Spleen (tissue), 11 donors: Measurements from ENCODE around the gene UBE2E2. TPM values are rescaled to one million over a fixed set of nuclear protein-coding genes. Genes with fewer than 3 reads are reported as not detected.

Experiments
- DNase-seq: peaks from one replicate; pipeline ENCODE4 v3.0.0-alpha.2; 2020
- H3K27ac ChIP-seq, 8 donors: fragments of 200-600 bp; sonication (generic) in 7 of 8; 1 replicate in 4 of 8; 2 replicates in 4 of 8; pipeline versions ENCODE4 v1.5.0 to v1.8.0; 2016 to 2021; ENCODE audit warnings: inconsistent platforms in 4 of 8, mild to moderate bottlenecking in 4 of 8, moderate library complexity in 1 of 8
- H3K27me3 ChIP-seq, 7 donors: fragments of 200-600 bp; sonication (generic) in 6 of 7; replicated peaks in 1 of 7; 1 replicate in 4 of 7; 2 replicates in 3 of 7; pipeline versions ENCODE4 v1.5.0 to v1.8.0; 2016 to 2021; ENCODE audit warnings: inconsistent platforms in 3 of 7, mild to moderate bottlenecking in 1 of 7
- H3K36me3 ChIP-seq, 6 donors: fragments of 200-600 bp; sonication (generic) in 5 of 6; 1 replicate in 4 of 6; 2 replicates in 2 of 6; pipeline versions ENCODE4 v1.5.0 to v1.8.0; 2016 to 2021; ENCODE audit warnings: inconsistent platforms in 2 of 6
- H3K4me1 ChIP-seq, 6 donors: fragments of 200-600 bp; sonication (generic) in 5 of 6; 1 replicate in 3 of 6; 2 replicates in 3 of 6; pipeline versions ENCODE4 v1.5.0 to v1.8.0; 2016 to 2021; ENCODE audit warnings: inconsistent platforms in 3 of 6
- H3K4me3 ChIP-seq, 8 donors: fragments of 200-600 bp; sonication (generic) in 7 of 8; 1 replicate in 4 of 8; 2 replicates in 4 of 8; pipeline versions ENCODE4 v1.5.0 to v1.8.0; 2016 to 2021; ENCODE audit warnings: inconsistent platforms in 4 of 8, mild to moderate bottlenecking in 4 of 8, moderate library complexity in 2 of 8
- H3K9me3 ChIP-seq, 8 donors: fragments of 200-600 bp; sonication (generic) in 7 of 8; 1 replicate in 4 of 8; 2 replicates in 4 of 8; pipeline versions ENCODE4 v1.5.0 to v1.8.0; 2016 to 2021; ENCODE audit warnings: inconsistent platforms in 4 of 8
- POLR2A ChIP-seq, 3 donors: fragments of 450-650 bp; IDR thresholded peaks; one replicate each; pipeline ENCODE4 v1.5.1; 2017; ENCODE audit warnings: antibody characterized with exemption in 3 of 3, mild to moderate bottlenecking in 1 of 3
- POLR2AphosphoS5 ChIP-seq, 3 donors: sonication (generic); formaldehyde crosslinking; IDR thresholded peaks; one replicate each; pipeline ENCODE4 v1.5.1; 2017; ENCODE audit warnings: antibody characterized with exemption in 3 of 3
- WGBS, 5 donors: extraction: QIAGEN DNeasy Blood & Tissue Kit in 3 of 5; methylation state at CpG; one replicate each; pipeline versions ENCODE4 v1.1.5 to v1.1.7; 2013 to 2018; 5-methylcytosine and 5-hydroxymethylcytosine counted together
- intact Hi-C: fragments of 100-400 bp; cut with DNase I; formaldehyde crosslinking; loops from one replicate; pipeline ENCODE4 v1.15.0; 2023; ENCODE audit warnings: low total_unique reads
- polyA plus RNA-seq, 3 donors: library from polyadenylated mRNA; stranded (reverse); fragments of 200-250 nt; gene quantifications; one replicate each; pipeline ENCODE4 v1.2.1, GENCODE V29; 2013
- total RNA-seq, 7 donors: library from RNA; depleted of rRNA in 3 of 7; stranded (reverse); fragments of >200 nt in 3 of 7; fragmentation: NEBNext Ultra II Directional in 4 of 7; extraction: Animal tissue kit (Norgen Biotek cat#: 25700) in 4 of 7; gene quantifications; one replicate each; pipeline versions ENCODE4 v1.1.0 to v1.2.1, GENCODE V29; 2016 to 2021
- TF ChIP-seq, protein P1 (sequence below), 11 experiments: fragments of 200-600 bp in 7 of 11; fragments of 450-650 bp in 4 of 11; sonication (generic) in 4 of 11; IDR thresholded peaks in 8 of 11; conservative IDR thresholded peaks in 3 of 11; 1 replicate in 7 of 11; 2 replicates in 4 of 11; pipeline versions ENCODE4 v1.4.0 to v1.8.0; 2016 to 2021; ENCODE audit warnings: antibody characterized with exemption in 11 of 11, inconsistent platforms in 4 of 11, mild to moderate bottlenecking in 1 of 11
- donor health status: healthy with polysubstance abuse.
- donor health status: DM: no; HTN: no; CAD: no; lungs with moderate emphysema.
- donor health status: DM: no; HTN: no; CAD: no.
- donor health status: Bipolar disorder and iron deficiency.
- donor health status: healthy.
- donor health status: DM: no; HTN: no; CAD: no.
- donor health status: DM: yes; HTN: yes; CAD: no.

The UBE2E2 gene
- total and polyA plus RNA-seq, 10 donors = 27.9 to 87.6 (median 41.2) TPM

DNA sequence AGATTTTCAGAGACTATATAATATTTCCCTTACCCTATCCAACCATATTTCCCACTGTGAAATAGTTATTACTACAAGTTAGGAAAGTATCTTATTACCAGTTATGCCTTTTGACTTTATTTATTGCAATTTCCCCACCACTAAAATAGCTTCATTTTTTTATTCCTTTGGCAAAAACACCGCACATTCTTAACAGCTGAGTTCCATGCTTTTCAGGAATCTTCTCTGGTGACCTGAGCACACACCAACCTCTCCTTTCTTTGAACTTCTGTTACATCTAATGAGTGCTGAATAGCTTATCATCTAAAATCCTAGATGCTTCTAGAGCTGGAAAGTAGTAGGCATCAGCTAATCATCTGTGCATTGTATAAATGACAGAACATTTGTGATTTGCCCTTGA is 99.1 kb downstream of the UBE2E2 start:
- Histone ChIP-seq H3K36me3 (no peaks in the 10 kb centered on the region), H3K4me3 (no peak overlapping the region), H3K4me1 (peaks cover 0 to 32% (median 6%) of the 10 kb centered on the region in 6 donors), H3K27ac (no peak overlapping the region), H3K27me3 (no peaks in the 10 kb centered on the region), H3K9me3 (no peaks in the 10 kb centered on the region)
- DNase-seq = no peak
- 87 to 100% (median 92%) methylated on average over 1 of the region's 1 CpG for WGBS, 5 donors
- intact Hi-C loops = no loop called here
- TF ChIP-seq, protein P1, sequence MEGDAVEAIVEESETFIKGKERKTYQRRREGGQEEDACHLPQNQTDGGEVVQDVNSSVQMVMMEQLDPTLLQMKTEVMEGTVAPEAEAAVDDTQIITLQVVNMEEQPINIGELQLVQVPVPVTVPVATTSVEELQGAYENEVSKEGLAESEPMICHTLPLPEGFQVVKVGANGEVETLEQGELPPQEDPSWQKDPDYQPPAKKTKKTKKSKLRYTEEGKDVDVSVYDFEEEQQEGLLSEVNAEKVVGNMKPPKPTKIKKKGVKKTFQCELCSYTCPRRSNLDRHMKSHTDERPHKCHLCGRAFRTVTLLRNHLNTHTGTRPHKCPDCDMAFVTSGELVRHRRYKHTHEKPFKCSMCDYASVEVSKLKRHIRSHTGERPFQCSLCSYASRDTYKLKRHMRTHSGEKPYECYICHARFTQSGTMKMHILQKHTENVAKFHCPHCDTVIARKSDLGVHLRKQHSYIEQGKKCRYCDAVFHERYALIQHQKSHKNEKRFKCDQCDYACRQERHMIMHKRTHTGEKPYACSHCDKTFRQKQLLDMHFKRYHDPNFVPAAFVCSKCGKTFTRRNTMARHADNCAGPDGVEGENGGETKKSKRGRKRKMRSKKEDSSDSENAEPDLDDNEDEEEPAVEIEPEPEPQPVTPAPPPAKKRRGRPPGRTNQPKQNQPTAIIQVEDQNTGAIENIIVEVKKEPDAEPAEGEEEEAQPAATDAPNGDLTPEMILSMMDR (IDR thresholded peaks at IDR 0.05 in 8 of 11, conservative IDR thresholded peaks at IDR 0.05 in 3 of 11) = no peak
- TF ChIP-seq POLR2A (IDR thresholded peaks at IDR 0.05) (no peak), POLR2AphosphoS5 (IDR thresholded peaks at IDR 0.05) (no peak)

DNA sequence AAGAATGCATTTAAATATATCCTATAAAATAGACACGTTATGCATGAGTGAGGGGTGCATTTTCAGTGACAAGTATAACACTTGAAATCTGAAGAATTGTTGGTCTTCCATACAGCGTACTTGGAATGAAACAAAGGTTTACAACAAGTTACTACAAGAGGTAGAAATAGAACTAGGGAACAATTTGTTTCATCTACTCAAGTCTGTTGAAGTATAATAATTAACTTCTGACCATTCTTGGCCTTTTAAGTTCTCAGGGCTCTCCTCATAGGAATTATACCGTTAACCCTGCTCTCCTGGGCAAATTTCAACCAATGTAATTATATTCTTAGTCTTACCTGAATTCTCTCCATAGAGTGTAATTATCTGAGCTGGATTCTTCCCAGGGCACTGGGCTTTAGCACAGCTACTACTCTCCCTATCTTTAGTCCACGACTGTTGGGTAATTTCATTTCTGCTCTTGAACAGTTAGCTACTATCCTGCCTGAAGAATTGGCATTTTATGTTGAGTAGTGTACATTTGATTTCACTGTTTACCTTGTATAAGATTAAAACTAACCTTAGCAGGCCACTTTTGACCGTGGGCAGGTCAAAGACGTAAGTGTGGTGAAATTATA is 100.6 kb downstream of the UBE2E2 start:
- WGBS, 5 donors = 81 to 92% (median 88%) methylated on average over 6 of the region's 6 CpGs
- H3K9me3 ChIP-seq = no peaks in the 10 kb centered on the region
- intact Hi-C loops = no loop called here

DNA sequence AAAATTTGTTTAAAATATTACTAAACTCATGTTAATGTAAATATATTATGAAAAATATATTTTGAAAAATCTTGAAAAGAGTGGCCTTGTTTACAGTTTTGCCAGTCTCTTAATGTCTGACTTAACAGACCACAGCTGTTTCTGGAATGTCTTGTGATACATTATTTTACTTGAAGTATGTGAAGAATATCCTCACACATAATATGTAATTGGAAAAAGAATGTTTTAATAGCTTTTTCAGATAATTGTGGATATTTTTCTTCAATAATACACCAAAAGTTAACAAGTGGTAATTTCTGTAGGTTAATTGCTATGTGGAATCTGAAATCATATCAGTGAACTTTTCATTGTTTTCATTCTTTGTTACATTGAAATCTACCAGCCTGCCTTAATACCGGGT is 101.3 kb downstream of the UBE2E2 start:
- Histone ChIP-seq H3K36me3 (no peaks in the 10 kb centered on the region), H3K27ac (no peak overlapping the region), H3K9me3 (no peaks in the 10 kb centered on the region), H3K4me3 (no peak overlapping the region), H3K4me1 (peaks cover 0 to 32% (median 6%) of the 10 kb centered on the region in 6 donors), H3K27me3 (no peaks in the 10 kb centered on the region)
- intact Hi-C loops = no loop called here
- TF ChIP-seq POLR2A (IDR thresholded peaks at IDR 0.05) (no peak), POLR2AphosphoS5 (IDR thresholded peaks at IDR 0.05) (no peak)
- TF ChIP-seq, protein P1 (IDR thresholded peaks at IDR 0.05 in 8 of 11, conservative IDR thresholded peaks at IDR 0.05 in 3 of 11) = no peak
- 79 to 91% (median 83%) methylated on average over 1 of the region's 1 CpG for WGBS, 5 donors
- no peak for DNase-seq

More for the DNA sequence above, 100.6 kb downstream of the UBE2E2 start:
- no peak overlapping the region for H3K4me3 ChIP-seq
- TF ChIP-seq POLR2AphosphoS5 (IDR thresholded peaks at IDR 0.05) (no peak), POLR2A (IDR thresholded peaks at IDR 0.05) (no peak)
- TF ChIP-seq, protein P1 (IDR thresholded peaks at IDR 0.05 in 8 of 11, conservative IDR thresholded peaks at IDR 0.05 in 3 of 11) = no peak
- H3K27ac ChIP-seq = peak overlapping the region in 1 of 8 donors; percentile 4
- no peaks in the 10 kb centered on the region for H3K27me3 ChIP-seq
- DNase-seq = no peak
- H3K36me3 ChIP-seq = no peaks in the 10 kb centered on the region
- H3K4me1 ChIP-seq = peaks cover 0 to 32% (median 6%) of the 10 kb centered on the region in 6 donors

DNA sequence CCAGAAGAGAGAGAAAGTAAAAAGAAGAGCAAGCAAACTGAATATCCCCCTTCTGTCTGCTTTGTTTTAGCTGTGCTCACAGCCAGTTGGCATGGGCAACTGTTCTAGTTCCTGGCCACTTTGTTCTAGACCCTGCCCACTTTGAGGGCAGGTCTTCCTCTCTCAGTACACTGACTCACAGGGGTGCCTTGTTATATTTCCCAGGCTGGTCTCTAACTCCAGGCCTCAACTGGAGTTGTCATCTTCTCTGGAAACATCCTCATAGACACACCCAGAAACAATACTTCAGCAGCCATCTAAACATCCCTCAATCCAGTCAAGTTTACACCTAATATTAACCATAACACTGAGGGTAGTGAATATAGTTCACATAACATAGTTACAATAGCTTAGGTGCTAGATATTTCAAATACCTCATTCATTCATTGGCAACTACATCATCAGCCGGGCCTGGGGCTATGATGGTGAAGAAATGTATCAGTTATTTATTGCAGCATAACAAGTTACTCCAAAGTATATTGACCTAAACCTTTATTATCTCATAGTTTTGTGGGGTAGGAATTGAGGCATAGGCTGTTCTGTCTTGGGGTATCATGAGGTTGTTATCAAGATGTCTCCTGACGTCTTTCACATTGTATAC is 106.0 kb downstream of the UBE2E2 start:
- H3K9me3 ChIP-seq = no peaks in the 10 kb centered on the region
- no peaks in the 10 kb centered on the region for H3K27me3 ChIP-seq
- H3K27ac ChIP-seq = no peak overlapping the region
- no peak for DNase-seq
- intact Hi-C loops = no loop called here
- TF ChIP-seq, protein P1 (IDR thresholded peaks at IDR 0.05 in 8 of 11, conservative IDR thresholded peaks at IDR 0.05 in 3 of 11) = no peak
- TF ChIP-seq POLR2A (IDR thresholded peaks at IDR 0.05) = no peak
- no peak for TF ChIP-seq POLR2AphosphoS5 (IDR thresholded peaks at IDR 0.05)
- 93 to 96% (median 94%) methylated on average over 2 of the region's 2 CpGs for WGBS, 5 donors
- H3K36me3 ChIP-seq = no peaks in the 10 kb centered on the region
- H3K4me1 ChIP-seq = peaks cover 0 to 20% (median 6%) of the 10 kb centered on the region in 6 donors
- no peak overlapping the region for H3K4me3 ChIP-seq
